ENCODE results near the gene POR. TPM values are rescaled to one million over a fixed set of nuclear protein-coding genes. Genes with fewer than 3 reads are reported as not detected.

The POR gene
- total and polyA plus RNA-seq, 2 of the 8 experiments (the other 6 are each of a cell fraction or from before 2014, with no cell fraction given): 98.7 to 144 TPM

DNA sequence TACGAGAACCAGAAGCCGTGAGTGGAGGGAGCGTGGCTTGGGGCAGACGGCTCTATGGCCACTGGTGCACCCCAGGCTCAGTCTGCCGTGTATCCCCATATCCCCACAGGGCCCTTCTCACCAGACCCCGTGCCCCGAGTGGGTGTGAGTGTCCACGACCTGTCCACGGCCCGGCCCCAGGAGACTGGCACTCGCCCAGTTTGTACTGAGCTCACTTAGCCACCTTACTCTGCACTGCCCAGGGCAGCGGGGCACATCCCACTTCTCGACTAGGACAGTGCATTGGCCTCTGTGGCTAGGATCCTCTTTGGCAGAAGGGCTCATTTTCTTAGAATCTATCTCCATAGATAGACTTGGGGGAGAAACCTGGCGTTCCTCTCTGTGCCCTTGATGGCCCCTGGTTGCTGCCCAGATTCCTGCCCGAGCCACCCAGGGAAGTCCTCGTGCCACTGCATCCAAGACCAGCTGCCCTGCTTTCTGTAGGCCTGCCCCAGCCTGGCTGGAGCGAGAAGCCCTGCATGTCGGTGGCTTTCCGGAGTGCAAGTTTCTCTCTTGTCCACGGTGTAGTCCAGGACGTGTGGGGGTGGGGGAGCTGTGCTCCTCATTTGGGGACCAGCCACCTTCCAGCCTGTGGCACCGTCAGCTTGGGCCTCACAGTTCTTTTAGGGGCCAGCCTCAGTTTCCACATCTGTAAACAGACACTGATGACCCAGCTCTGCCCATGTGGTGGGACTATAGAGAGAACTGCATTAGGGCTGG is 67.5 kb downstream of the POR start (continued):
- no peak for TF ChIP-seq SRF (IDR thresholded peaks at IDR 0.05; ENCODE audit: low read depth, low read length)
- no peak for TF ChIP-seq RBBP5 (IDR thresholded peaks at IDR 0.05; ENCODE audit: borderline replicate concordance, low read depth, low read length)
- TF ChIP-seq CTBP2 (IDR thresholded peaks at IDR 0.05; ENCODE audit: borderline replicate concordance, insufficient read depth, insufficient read length, low read length): no peak
- no peak for TF ChIP-seq YY1 (IDR thresholded peaks at IDR 0.05; ENCODE audit: low read depth, low read length)
- no peak for TF ChIP-seq GABPA (IDR thresholded peaks at IDR 0.05; ENCODE audit: borderline replicate concordance, insufficient read depth, low read length)
- no peak for TF ChIP-seq CHD1 (IDR thresholded peaks at IDR 0.05; ENCODE audit: low read depth, low read length)
